ENCODE results near the gene OXER1. TPM values are rescaled to one million over a fixed set of nuclear protein-coding genes. Genes with fewer than 3 reads are reported as not detected.

Gene OXER1
- total and polyA plus RNA-seq, 2 of the 13 experiments (the other 11 are each of a cell fraction or from before 2014, with no cell fraction given), result 8.0 to 9.0 TPM

DNA sequence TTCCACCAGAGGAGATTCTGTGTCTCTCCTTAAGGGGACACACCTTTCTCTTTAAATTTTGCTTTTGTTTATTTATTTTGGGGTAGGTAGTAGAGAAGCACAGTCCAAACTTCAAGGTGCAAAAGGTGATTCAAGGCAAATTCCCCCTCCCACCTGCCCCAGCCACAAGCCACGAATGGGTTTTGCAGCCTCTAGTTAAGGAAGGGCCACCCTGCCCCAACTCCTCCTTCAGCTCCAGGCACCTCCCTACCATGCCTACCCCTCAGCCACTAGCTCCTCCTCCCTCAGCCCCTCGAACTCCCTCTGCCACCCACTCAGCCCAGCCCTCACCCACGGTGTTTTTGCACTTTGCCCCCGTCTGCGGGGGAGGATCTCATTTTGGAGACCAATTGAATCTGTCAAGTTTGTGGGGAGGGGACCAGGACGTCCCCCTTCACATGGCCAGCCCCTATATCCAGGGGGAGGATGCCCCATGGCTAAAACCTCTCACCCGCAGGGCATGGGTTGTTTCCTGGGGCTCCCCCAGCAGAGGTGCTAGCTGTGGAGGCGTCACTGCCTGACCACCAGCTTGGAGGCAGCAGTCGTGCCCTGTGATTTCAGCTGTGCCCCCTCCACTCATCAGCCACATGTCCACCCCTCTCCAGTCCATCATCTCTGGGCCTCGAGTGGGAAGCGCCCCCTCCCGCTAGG, 24.0 kb upstream of the OXER1 start (continued):
- TF ChIP-seq, protein P1, sequence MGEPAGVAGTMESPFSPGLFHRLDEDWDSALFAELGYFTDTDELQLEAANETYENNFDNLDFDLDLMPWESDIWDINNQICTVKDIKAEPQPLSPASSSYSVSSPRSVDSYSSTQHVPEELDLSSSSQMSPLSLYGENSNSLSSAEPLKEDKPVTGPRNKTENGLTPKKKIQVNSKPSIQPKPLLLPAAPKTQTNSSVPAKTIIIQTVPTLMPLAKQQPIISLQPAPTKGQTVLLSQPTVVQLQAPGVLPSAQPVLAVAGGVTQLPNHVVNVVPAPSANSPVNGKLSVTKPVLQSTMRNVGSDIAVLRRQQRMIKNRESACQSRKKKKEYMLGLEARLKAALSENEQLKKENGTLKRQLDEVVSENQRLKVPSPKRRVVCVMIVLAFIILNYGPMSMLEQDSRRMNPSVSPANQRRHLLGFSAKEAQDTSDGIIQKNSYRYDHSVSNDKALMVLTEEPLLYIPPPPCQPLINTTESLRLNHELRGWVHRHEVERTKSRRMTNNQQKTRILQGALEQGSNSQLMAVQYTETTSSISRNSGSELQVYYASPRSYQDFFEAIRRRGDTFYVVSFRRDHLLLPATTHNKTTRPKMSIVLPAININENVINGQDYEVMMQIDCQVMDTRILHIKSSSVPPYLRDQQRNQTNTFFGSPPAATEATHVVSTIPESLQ (CRISPR knock-in tag; conservative IDR thresholded peaks at IDR 0.05), result no peak
- TF ChIP-seq, protein P2, sequence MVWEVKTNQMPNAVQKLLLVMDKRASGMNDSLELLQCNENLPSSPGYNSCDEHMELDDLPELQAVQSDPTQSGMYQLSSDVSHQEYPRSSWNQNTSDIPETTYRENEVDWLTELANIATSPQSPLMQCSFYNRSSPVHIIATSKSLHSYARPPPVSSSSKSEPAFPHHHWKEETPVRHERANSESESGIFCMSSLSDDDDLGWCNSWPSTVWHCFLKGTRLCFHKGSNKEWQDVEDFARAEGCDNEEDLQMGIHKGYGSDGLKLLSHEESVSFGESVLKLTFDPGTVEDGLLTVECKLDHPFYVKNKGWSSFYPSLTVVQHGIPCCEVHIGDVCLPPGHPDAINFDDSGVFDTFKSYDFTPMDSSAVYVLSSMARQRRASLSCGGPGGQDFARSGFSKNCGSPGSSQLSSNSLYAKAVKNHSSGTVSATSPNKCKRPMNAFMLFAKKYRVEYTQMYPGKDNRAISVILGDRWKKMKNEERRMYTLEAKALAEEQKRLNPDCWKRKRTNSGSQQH (CRISPR knock-in tag; IDR thresholded peaks at IDR 0.05; ENCODE audit: low read depth), result no peak
- TF ChIP-seq, protein P3, sequence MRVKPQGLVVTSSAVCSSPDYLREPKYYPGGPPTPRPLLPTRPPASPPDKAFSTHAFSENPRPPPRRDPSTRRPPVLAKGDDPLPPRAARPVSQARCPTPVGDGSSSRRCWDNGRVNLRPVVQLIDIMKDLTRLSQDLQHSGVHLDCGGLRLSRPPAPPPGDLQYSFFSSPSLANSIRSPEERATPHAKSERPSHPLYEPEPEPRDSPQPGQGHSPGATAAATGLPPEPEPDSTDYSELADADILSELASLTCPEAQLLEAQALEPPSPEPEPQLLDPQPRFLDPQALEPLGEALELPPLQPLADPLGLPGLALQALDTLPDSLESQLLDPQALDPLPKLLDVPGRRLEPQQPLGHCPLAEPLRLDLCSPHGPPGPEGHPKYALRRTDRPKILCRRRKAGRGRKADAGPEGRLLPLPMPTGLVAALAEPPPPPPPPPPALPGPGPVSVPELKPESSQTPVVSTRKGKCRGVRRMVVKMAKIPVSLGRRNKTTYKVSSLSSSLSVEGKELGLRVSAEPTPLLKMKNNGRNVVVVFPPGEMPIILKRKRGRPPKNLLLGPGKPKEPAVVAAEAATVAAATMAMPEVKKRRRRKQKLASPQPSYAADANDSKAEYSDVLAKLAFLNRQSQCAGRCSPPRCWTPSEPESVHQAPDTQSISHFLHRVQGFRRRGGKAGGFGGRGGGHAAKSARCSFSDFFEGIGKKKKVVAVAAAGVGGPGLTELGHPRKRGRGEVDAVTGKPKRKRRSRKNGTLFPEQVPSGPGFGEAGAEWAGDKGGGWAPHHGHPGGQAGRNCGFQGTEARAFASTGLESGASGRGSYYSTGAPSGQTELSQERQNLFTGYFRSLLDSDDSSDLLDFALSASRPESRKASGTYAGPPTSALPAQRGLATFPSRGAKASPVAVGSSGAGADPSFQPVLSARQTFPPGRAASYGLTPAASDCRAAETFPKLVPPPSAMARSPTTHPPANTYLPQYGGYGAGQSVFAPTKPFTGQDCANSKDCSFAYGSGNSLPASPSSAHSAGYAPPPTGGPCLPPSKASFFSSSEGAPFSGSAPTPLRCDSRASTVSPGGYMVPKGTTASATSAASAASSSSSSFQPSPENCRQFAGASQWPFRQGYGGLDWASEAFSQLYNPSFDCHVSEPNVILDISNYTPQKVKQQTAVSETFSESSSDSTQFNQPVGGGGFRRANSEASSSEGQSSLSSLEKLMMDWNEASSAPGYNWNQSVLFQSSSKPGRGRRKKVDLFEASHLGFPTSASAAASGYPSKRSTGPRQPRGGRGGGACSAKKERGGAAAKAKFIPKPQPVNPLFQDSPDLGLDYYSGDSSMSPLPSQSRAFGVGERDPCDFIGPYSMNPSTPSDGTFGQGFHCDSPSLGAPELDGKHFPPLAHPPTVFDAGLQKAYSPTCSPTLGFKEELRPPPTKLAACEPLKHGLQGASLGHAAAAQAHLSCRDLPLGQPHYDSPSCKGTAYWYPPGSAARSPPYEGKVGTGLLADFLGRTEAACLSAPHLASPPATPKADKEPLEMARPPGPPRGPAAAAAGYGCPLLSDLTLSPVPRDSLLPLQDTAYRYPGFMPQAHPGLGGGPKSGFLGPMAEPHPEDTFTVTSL (CRISPR knock-in tag; IDR thresholded peaks at IDR 0.05; ENCODE audit: borderline replicate concordance), result no peak; the same call in 1 of the 2 replicates
- TF ChIP-seq HES4 (CRISPR knock-in tag; IDR thresholded peaks at IDR 0.05; ENCODE audit: borderline replicate concordance) (0 out of 2 replicates have a peak, but pooled peaks have one; percentile 16), ARID2 (CRISPR knock-in tag; IDR thresholded peaks at IDR 0.05; ENCODE audit: borderline replicate concordance) (no peak), MTA1 (CRISPR knock-in tag; IDR thresholded peaks at IDR 0.05; ENCODE audit: borderline replicate concordance) (no peak; the same call in 1 of the 2 replicates), ZSCAN30 (CRISPR knock-in tag; IDR thresholded peaks at IDR 0.05) (no peak), ATF7 (IDR thresholded peaks at IDR 0.05) (no peak), ATF7 (CRISPR knock-in tag; IDR thresholded peaks at IDR 0.05) (peak; percentile 19; the same call in 1 of the 2 replicates), PCBP2 (optimal IDR thresholded peaks at IDR 0.05; ENCODE audit: low read depth, low read length, poor library complexity, severe bottlenecking) (no peak), ATF1 (CRISPR knock-in tag; IDR thresholded peaks at IDR 0.05) (no peak), SP1 (IDR thresholded peaks at IDR 0.05) (no peak), SP1 (CRISPR knock-in tag; IDR thresholded peaks at IDR 0.05) (no peak)
- TF ChIP-seq, protein P4, sequence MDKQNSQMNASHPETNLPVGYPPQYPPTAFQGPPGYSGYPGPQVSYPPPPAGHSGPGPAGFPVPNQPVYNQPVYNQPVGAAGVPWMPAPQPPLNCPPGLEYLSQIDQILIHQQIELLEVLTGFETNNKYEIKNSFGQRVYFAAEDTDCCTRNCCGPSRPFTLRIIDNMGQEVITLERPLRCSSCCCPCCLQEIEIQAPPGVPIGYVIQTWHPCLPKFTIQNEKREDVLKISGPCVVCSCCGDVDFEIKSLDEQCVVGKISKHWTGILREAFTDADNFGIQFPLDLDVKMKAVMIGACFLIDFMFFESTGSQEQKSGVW (CRISPR knock-in tag; IDR thresholded peaks at IDR 0.05; ENCODE audit: borderline replicate concordance), result no peak
- TF ChIP-seq, protein P5, sequence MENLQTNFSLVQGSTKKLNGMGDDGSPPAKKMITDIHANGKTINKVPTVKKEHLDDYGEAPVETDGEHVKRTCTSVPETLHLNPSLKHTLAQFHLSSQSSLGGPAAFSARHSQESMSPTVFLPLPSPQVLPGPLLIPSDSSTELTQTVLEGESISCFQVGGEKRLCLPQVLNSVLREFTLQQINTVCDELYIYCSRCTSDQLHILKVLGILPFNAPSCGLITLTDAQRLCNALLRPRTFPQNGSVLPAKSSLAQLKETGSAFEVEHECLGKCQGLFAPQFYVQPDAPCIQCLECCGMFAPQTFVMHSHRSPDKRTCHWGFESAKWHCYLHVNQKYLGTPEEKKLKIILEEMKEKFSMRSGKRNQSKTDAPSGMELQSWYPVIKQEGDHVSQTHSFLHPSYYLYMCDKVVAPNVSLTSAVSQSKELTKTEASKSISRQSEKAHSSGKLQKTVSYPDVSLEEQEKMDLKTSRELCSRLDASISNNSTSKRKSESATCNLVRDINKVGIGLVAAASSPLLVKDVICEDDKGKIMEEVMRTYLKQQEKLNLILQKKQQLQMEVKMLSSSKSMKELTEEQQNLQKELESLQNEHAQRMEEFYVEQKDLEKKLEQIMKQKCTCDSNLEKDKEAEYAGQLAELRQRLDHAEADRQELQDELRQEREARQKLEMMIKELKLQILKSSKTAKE (CRISPR knock-in tag; IDR thresholded peaks at IDR 0.05; ENCODE audit: borderline replicate concordance), result no peak
